Measurements from ENCODE around the gene CLSTN3.

Gene CLSTN3

GRCh38 chr12:7096979-7097378 lies 33.2 kb upstream of the CLSTN3 start:
- no peak for TF ChIP-seq CTCF (IDR thresholded peaks at IDR 0.05; ENCODE audit: low read depth, low read length)
- DNase-seq (ENCODE audit: extremely low read depth, low read depth), result no peak

GRCh38 chr12:7099290-7099996 lies 30.7 kb upstream of the CLSTN3 start:
- no peak for TF ChIP-seq CTCF (IDR thresholded peaks at IDR 0.05; ENCODE audit: low read depth, low read length)
- no peak for DNase-seq (ENCODE audit: extremely low read depth, low read depth)

GRCh38 chr12:7100239-7100638 lies 29.9 kb upstream of the CLSTN3 start:
- TF ChIP-seq CTCF (IDR thresholded peaks at IDR 0.05; ENCODE audit: low read depth, low read length), result no peak
- DNase-seq (ENCODE audit: extremely low read depth, low read depth), result no peak

- no peak for DNase-seq (ENCODE audit: extremely low read depth, low read depth)
- no peak for TF ChIP-seq CTCF (IDR thresholded peaks at IDR 0.05; ENCODE audit: low read depth, low read length)
Observed at GRCh38 chr12:7101047-7101693, 29.0 kb upstream of the CLSTN3 start.

GRCh38 chr12:7101694-7102131 lies 28.5 kb upstream of the CLSTN3 start:
- no peak for TF ChIP-seq CTCF (IDR thresholded peaks at IDR 0.05; ENCODE audit: low read depth, low read length)
- DNase-seq (ENCODE audit: extremely low read depth, low read depth), result no peak

- no peak for TF ChIP-seq CTCF (IDR thresholded peaks at IDR 0.05; ENCODE audit: low read depth, low read length)
- DNase-seq (ENCODE audit: extremely low read depth, low read depth), result no peak
Observed at GRCh38 chr12:7102582-7102981, 27.6 kb upstream of the CLSTN3 start.

- no peak for DNase-seq (ENCODE audit: extremely low read depth, low read depth)
- TF ChIP-seq CTCF (IDR thresholded peaks at IDR 0.05; ENCODE audit: low read depth, low read length), result no peak
Observed at GRCh38 chr12:7103837-7104584, 26.2 kb upstream of the CLSTN3 start.

All from AG09319 (cell line).